ENCODE data around the gene SEPTIN11.

The SEPTIN11 gene

GRCh38 chr4:76943129-76943620, 6.4 kb upstream of the SEPTIN11 start:
- Histone ChIP-seq H2BK15ac (ENCODE audit: low read length) (no peak overlapping the region), H3K36me3 (replicated peaks in 1 of 2; ENCODE audit: control insufficient read depth in 2 of 2, insufficient read depth in 2 of 2, low read length in 2 of 2) (peaks cover 0 to 18% of the 10 kb centered on the region in 2 donors), H3K18ac (ENCODE audit: low read length) (no peak overlapping the region), H3K27me3 (ENCODE audit: control insufficient read depth in 3 of 3, insufficient read depth in 3 of 3, low read depth in 1 of 3, low read length in 3 of 3) (no peaks in the 10 kb centered on the region), H3K4me3 (ENCODE audit: low read length in 2 of 2) (no peak overlapping the region), H3K79me1 (ENCODE audit: low read depth, low read length) (no peaks in the 10 kb centered on the region), H3K4me1 (ENCODE audit: control insufficient read depth in 2 of 2, insufficient read depth in 1 of 2, low read depth in 1 of 2, low read length in 2 of 2) (peaks cover 0 to 8% of the 10 kb centered on the region in 2 donors), H3K9me3 (replicated peaks in 1 of 2; ENCODE audit: control insufficient read depth in 2 of 2, insufficient read depth in 1 of 2, low read depth in 1 of 2, low read length in 2 of 2) (no peaks in the 10 kb centered on the region), H2AK5ac (ENCODE audit: low read depth, low read length) (no peak overlapping the region), H2BK12ac (ENCODE audit: low read length) (no peak overlapping the region), H2BK120ac (ENCODE audit: low read depth, low read length) (no peak overlapping the region), H3K4ac (ENCODE audit: low read length) (no peak overlapping the region), H2BK5ac (ENCODE audit: low read length) (no peak overlapping the region), H4K8ac (ENCODE audit: low read depth, low read length) (no peak overlapping the region), H2AFZ (ENCODE audit: low read length) (no peak overlapping the region), H3K4me2 (ENCODE audit: insufficient read depth, low read length, poor library complexity, severe bottlenecking) (no peak overlapping the region), H3K23ac (ENCODE audit: low read depth, low read length, poor library complexity) (no peak overlapping the region), H3K14ac (ENCODE audit: low read length) (no peak overlapping the region), H4K91ac (ENCODE audit: low read depth, low read length, poor library complexity) (no peak overlapping the region), H3K9ac (ENCODE audit: low read depth, low read length, poor library complexity) (no peak overlapping the region), H3K27ac (replicated peaks; ENCODE audit: low read length) (no peak overlapping the region)
- no CpG with 5 or more reads among the region's 6 CpGs for WGBS, 2 donors (ENCODE audit: extremely low coverage in 2 of 2, insufficient read length in 2 of 2, insufficient replicate concordance in 1 of 2)
- no peak for DNase-seq (ENCODE audit: low spot score)

GRCh38 chr4:76943790-76944189, 5.8 kb upstream of the SEPTIN11 start:
- Histone ChIP-seq H3K14ac (ENCODE audit: low read length) (no peak overlapping the region), H3K79me1 (ENCODE audit: low read depth, low read length) (peaks cover 2% of the 10 kb centered on the region), H3K27ac (replicated peaks; ENCODE audit: low read length) (no peak overlapping the region), H2BK5ac (ENCODE audit: low read length) (no peak overlapping the region), H3K4me3 (ENCODE audit: low read length in 2 of 2) (no peak overlapping the region), H3K4me1 (ENCODE audit: control insufficient read depth in 2 of 2, insufficient read depth in 1 of 2, low read depth in 1 of 2, low read length in 2 of 2) (peaks cover 2 to 11% of the 10 kb centered on the region in 2 donors), H4K91ac (ENCODE audit: low read depth, low read length, poor library complexity) (no peak overlapping the region), H2BK120ac (ENCODE audit: low read depth, low read length) (no peak overlapping the region), H3K27me3 (ENCODE audit: control insufficient read depth in 3 of 3, insufficient read depth in 3 of 3, low read depth in 1 of 3, low read length in 3 of 3) (no peaks in the 10 kb centered on the region), H3K23ac (ENCODE audit: low read depth, low read length, poor library complexity) (no peak overlapping the region), H2AK5ac (ENCODE audit: low read depth, low read length) (no peak overlapping the region), H3K4ac (ENCODE audit: low read length) (no peak overlapping the region), H3K36me3 (replicated peaks in 1 of 2; ENCODE audit: control insufficient read depth in 2 of 2, insufficient read depth in 2 of 2, low read length in 2 of 2) (peaks cover 0 to 18% of the 10 kb centered on the region in 2 donors), H3K4me2 (ENCODE audit: insufficient read depth, low read length, poor library complexity, severe bottlenecking) (no peak overlapping the region), H2AFZ (ENCODE audit: low read length) (no peak overlapping the region), H2BK15ac (ENCODE audit: low read length) (no peak overlapping the region), H2BK12ac (ENCODE audit: low read length) (no peak overlapping the region), H4K8ac (ENCODE audit: low read depth, low read length) (no peak overlapping the region), H3K18ac (ENCODE audit: low read length) (no peak overlapping the region), H3K9ac (ENCODE audit: low read depth, low read length, poor library complexity) (no peak overlapping the region), H3K9me3 (replicated peaks in 1 of 2; ENCODE audit: control insufficient read depth in 2 of 2, insufficient read depth in 1 of 2, low read depth in 1 of 2, low read length in 2 of 2) (no peaks in the 10 kb centered on the region)
- WGBS, 2 donors (ENCODE audit: extremely low coverage in 2 of 2, insufficient read length in 2 of 2, insufficient replicate concordance in 1 of 2), result no CpG with 5 or more reads among the region's 1 CpG
- DNase-seq (ENCODE audit: low spot score), result no peak

GRCh38 chr4:76947369-76947768, 2.2 kb upstream of the SEPTIN11 start:
- H3K27me3 ChIP-seq (ENCODE audit: control insufficient read depth in 3 of 3, insufficient read depth in 3 of 3, low read depth in 1 of 3, low read length in 3 of 3), result no peaks in the 10 kb centered on the region
- H3K4me3 ChIP-seq (ENCODE audit: low read length in 2 of 2), result no peak overlapping the region
- H3K4me1 ChIP-seq (ENCODE audit: control insufficient read depth in 2 of 2, insufficient read depth in 1 of 2, low read depth in 1 of 2, low read length in 2 of 2), result peaks cover 11% of the 10 kb centered on the region in 2 donors
- H2AK5ac ChIP-seq (ENCODE audit: low read depth, low read length), result no peak overlapping the region
- H2BK120ac ChIP-seq (ENCODE audit: low read depth, low read length), result no peak overlapping the region
- H4K8ac ChIP-seq (ENCODE audit: low read depth, low read length), result no peak overlapping the region
- H2BK15ac ChIP-seq (ENCODE audit: low read length), result no peak overlapping the region
- H3K18ac ChIP-seq (ENCODE audit: low read length), result no peak overlapping the region
- H3K79me1 ChIP-seq (ENCODE audit: low read depth, low read length), result peaks cover 2% of the 10 kb centered on the region
- no peaks in the 10 kb centered on the region for H3K9me3 ChIP-seq (replicated peaks in 1 of 2; ENCODE audit: control insufficient read depth in 2 of 2, insufficient read depth in 1 of 2, low read depth in 1 of 2, low read length in 2 of 2)
- no peak overlapping the region for H3K4ac ChIP-seq (ENCODE audit: low read length)
- H3K4me2 ChIP-seq (ENCODE audit: insufficient read depth, low read length, poor library complexity, severe bottlenecking), result no peak overlapping the region
- no peak overlapping the region for H3K14ac ChIP-seq (ENCODE audit: low read length)
- WGBS, 2 donors (ENCODE audit: extremely low coverage in 2 of 2, insufficient read length in 2 of 2, insufficient replicate concordance in 1 of 2), result no CpG with 5 or more reads among the region's 2 CpGs
- no peak overlapping the region for H2BK5ac ChIP-seq (ENCODE audit: low read length)
- no peak overlapping the region for H3K23ac ChIP-seq (ENCODE audit: low read depth, low read length, poor library complexity)
- H2BK12ac ChIP-seq (ENCODE audit: low read length), result no peak overlapping the region
- no peak overlapping the region for H3K27ac ChIP-seq (replicated peaks; ENCODE audit: low read length)
- no peak for DNase-seq (ENCODE audit: low spot score)
- H3K36me3 ChIP-seq (replicated peaks in 1 of 2; ENCODE audit: control insufficient read depth in 2 of 2, insufficient read depth in 2 of 2, low read length in 2 of 2), result peaks cover 0 to 19% of the 10 kb centered on the region in 2 donors
- no peak overlapping the region for H2AFZ ChIP-seq (ENCODE audit: low read length)
- H4K91ac ChIP-seq (ENCODE audit: low read depth, low read length, poor library complexity), result no peak overlapping the region
- no peak overlapping the region for H3K9ac ChIP-seq (ENCODE audit: low read depth, low read length, poor library complexity)

GRCh38 chr4:76948443-76949275, 893 bp upstream of the SEPTIN11 start:
- Histone ChIP-seq H3K79me1 (ENCODE audit: low read depth, low read length) (peaks cover 2% of the 10 kb centered on the region), H2AK5ac (ENCODE audit: low read depth, low read length) (peak overlapping the region; percentile 92), H3K36me3 (replicated peaks in 1 of 2; ENCODE audit: control insufficient read depth in 2 of 2, insufficient read depth in 2 of 2, low read length in 2 of 2) (peaks cover 0 to 30% of the 10 kb centered on the region in 2 donors), H2BK12ac (ENCODE audit: low read length) (peak overlapping the region; percentile 88), H3K14ac (ENCODE audit: low read length) (peak overlapping the region; percentile 92), H4K8ac (ENCODE audit: low read depth, low read length) (no peak overlapping the region), H3K23ac (ENCODE audit: low read depth, low read length, poor library complexity) (peak overlapping the region; percentile 92), H3K4me2 (ENCODE audit: insufficient read depth, low read length, poor library complexity, severe bottlenecking) (peak overlapping the region; percentile 98), H3K18ac (ENCODE audit: low read length) (peak overlapping the region; percentile 98), H2AFZ (ENCODE audit: low read length) (peak overlapping the region; percentile 99), H2BK5ac (ENCODE audit: low read length) (peak overlapping the region; percentile 93), H3K4me3 (ENCODE audit: low read length in 2 of 2) (peak overlapping the region; percentile 79 to 88), H3K9ac (ENCODE audit: low read depth, low read length, poor library complexity) (peak overlapping the region; percentile 91), H3K4me1 (ENCODE audit: control insufficient read depth in 2 of 2, insufficient read depth in 1 of 2, low read depth in 1 of 2, low read length in 2 of 2) (peaks cover 11% of the 10 kb centered on the region in 2 donors), H4K91ac (ENCODE audit: low read depth, low read length, poor library complexity) (no peak overlapping the region), H2BK15ac (ENCODE audit: low read length) (peak overlapping the region; percentile 91), H3K9me3 (replicated peaks in 1 of 2; ENCODE audit: control insufficient read depth in 2 of 2, insufficient read depth in 1 of 2, low read depth in 1 of 2, low read length in 2 of 2) (no peaks in the 10 kb centered on the region), H3K27me3 (ENCODE audit: control insufficient read depth in 3 of 3, insufficient read depth in 3 of 3, low read depth in 1 of 3, low read length in 3 of 3) (no peaks in the 10 kb centered on the region), H3K4ac (ENCODE audit: low read length) (no peak overlapping the region), H2BK120ac (ENCODE audit: low read depth, low read length) (no peak overlapping the region), H3K27ac (replicated peaks; ENCODE audit: low read length) (peak overlapping the region; percentile 93)
- peak; percentile 82 for DNase-seq (ENCODE audit: low spot score)
- no CpG with 5 or more reads among the region's 60 CpGs for WGBS, 2 donors (ENCODE audit: extremely low coverage in 2 of 2, insufficient read length in 2 of 2, insufficient replicate concordance in 1 of 2)
